GM21526 (cell line): Measurements from ENCODE around the gene GOLT1B.

ENCODE experiments used
- ATAC-seq: cut with Tn5 transposase; IDR thresholded peaks from one replicate; pipeline ENCODE4 v1.9.1; 2021; ENCODE audit warnings: moderate library complexity; ENCODE audit not compliant: unreplicated experiment, low FRiP score

GOLT1B gene

DNA sequence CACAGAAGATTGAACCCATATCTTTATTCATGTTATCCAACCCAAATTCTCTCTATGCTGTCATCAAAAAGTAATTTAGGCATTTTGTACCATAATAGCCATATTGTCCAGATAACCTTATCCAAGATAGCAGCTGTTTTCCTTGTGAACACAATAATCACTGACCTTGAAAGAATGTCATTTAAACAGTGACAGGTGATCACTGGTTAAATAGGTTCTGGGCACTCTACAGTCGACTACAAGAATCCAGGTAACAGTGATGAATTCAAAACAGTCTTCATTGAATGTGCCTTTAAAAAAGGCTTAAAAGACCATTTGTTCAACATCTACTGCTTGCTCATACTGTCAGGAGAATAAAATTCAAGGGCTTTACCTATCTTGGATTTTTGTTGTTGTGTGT lies 20.0 kb downstream of the GOLT1B start:
- ATAC-seq: no peak

DNA sequence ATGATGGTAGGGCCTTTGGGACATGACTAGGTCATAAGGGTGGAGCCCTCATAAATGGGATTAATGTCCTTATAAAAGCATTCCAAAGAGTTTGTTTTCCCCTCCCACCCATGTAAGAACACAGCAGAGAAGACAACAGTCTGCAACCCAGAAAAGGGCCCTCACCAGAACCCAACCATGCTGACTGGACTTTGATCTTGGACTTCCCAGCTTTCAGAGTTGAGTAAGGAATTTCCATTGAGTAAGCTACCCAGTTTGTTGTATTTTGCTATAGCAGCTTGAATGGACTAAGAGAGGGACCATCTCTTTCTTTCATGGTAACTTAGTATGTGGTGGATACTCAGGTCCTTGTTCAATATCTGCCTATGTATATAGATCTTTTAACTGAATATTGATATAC lies 21.6 kb downstream of the GOLT1B start:
- ATAC-seq: no peak

DNA sequence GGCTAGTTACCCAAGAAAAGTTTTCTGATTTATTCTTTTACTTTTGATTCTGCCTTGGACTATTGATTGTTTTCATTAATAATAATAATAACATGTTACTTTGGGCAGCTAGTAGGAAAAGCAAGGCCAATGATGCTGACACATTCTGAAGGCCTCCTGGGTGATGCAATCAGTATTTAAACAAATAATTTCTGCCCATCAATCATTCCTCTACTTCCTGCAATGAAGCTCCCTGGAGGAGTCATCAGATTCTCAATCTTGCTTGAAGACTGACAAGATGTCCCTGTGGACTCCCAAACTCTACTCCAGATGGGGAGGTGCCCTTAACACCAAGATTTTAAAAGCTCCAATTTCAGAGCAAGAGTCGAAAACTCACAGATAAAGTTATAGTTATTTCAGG lies 24.5 kb downstream of the GOLT1B start, which contains the start of gene SPX:
Gene SPX, plus strand, starts transcription at position 244 of the 400 bp plus-strand sequence. CDS start 177 bp downstream, outside the sequence.
- no peak for ATAC-seq

DNA sequence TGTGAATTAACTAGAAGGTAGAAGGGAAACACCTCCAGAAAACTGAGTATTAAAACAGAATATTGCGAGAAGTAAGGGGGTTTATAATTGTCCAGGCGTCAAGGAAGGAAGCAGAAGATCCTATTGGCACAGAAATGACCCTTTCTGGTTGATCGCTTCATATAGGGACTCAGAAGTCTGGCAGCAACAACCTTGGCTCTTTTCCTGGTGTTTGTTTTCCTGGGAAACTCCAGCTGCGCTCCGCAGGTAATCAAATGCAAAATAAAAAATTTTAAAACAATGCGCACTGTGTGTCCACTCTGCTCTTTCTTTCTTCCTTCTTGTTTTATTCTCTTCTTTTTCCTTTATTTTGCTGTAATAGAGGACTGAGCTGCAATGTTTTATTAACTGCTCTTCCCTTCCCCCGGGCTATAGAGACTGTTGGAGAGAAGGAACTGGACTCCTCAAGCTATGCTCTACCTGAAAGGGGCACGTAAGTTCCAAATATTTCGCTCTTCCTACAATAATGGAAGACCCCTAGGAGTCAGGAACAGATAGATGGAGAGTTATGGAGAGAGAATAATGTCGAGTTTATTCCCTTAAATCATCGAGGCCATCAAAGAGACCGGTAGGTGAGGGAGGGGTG lies 25.2 kb downstream of the GOLT1B start:
- no peak for ATAC-seq

DNA sequence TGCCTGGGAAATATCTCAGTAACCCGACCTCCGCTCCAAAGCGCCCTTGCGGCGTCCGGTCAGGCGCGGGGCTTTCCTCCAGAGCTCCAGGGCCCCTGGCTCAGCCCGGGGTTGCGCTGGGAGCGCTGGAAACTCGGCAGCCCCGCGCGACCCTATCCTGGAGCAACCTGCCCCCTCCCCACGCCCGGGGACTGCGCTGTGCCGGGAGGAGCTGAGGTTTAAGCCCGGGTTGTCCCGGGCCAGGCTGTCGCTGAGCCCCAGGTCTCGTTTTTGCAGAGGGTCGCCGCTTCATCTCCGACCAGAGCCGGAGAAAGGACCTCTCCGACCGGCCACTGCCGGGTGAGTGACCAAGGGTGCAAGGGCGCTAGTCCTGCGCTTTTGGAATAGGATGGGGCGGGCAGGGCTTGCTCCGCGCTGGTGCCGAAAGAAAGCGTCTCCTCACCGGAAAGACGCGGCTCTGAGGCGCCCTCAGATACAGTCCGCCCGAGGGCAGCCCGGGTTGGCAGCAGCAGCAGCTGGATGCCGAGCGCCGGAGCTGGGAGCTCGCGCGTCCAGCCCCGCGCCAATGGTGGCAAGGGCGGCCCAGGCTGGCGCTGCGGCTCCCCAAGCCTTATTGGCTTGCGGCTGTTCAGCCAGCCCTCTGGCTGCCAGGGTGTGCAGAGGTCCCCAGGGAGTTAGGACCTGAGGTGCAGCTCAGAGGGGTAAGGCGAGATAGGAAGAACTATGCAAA lies 26.0 kb downstream of the GOLT1B start:
- peak; percentile 90 for ATAC-seq

DNA sequence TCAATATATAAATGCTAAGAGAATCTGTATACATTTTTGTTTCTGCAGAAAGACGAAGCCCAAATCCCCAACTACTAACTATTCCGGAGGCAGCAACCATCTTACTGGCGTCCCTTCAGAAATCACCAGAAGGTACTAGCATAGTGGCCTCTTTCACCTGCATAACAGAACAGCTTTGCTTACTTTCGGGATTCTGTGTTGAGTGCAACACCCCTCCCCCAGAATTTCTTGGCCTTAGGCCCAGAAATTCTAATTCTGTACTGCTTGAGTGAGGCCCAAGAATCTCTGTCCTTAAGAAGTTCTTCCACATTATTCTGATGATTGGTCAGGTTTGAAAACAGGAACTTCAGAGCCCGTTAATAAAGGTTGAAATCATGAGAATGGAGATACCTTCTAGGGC lies 27.4 kb downstream of the GOLT1B start:
- ATAC-seq: no peak

DNA sequence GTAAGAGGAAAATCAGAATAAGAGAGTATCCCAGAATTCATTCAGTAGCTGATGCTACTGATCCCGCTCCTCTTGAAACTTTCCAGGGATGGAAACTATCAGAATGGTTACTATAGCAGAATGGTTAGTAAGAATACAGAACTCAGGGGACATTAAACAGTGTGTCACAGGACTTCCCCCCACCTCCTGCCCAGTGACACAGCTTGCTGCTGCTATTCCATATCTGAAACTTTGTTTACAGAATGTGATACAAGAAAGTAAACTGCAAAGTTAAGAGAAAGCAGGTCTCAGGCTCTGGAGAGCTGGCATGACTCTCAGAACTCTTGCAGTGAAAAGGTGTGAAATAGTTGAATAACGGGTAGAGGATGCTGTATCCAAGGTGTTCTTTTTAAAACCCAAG lies 27.9 kb downstream of the GOLT1B start:
- no peak for ATAC-seq

DNA sequence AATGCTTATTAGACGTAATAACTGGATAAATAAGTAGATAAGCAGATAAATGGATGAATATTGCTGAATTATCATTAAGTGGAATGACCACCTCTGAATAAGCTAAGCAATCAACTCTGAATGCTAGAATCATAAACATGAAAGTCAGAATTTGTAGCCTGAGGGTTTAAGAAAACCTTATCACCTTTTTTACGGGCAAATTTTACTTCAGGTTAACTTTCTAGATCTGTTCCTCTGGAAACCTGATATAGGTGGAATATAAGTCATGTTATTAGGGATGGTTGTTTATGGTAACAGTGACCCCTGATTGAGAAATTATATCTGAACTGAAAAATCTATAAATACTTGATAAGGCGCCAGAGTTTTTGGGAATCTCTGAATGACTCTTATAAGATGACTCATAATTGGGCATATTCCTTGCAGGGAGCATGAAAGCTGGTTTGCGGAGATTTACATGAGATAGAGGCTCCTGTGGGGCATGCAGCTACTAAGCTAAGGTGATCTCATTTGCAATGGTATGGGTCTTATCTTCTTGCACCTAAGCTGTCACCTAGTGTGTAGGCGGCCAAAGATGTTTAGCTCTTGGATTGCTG lies 36.6 kb downstream of the GOLT1B start:
- no peak for ATAC-seq

DNA sequence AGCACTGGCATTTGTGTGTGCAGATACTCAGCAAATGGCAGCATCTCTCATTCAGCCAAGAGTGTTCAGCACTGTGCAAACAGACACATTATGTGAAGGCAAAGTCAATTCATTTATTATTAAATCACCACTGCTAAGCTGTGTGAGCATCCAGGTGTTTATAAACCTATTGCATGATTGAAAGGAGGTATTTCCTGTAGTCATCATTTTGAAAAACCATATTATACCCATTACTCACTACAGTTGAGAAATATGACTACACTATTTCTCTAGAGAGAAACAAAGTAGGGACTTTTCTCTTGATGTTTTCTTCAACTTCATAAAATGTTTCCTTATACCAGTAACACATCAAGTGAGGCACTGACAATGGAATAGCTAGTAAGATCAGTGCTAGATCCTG lies 38.2 kb downstream of the GOLT1B start:
- ATAC-seq: no peak

DNA sequence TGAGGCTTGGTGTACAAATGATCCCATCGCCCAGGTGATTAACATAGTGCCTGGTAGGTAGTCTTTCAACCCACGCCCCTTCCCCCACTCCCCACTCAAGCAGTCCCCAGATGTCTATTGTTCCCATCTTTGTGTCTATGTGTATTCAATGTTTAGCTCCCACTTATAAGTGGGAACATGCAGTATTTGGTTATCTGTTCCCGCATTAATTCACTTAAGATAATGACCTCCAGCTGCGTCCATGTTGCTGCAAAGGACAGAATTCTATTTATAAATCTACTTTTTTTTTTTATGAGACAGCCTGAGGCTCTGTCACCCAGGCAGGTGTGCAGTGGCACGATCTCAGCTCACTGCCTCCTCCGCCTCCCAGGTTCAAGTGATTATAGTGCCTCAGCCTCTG lies 40.2 kb downstream of the GOLT1B start:
- no peak for ATAC-seq

DNA sequence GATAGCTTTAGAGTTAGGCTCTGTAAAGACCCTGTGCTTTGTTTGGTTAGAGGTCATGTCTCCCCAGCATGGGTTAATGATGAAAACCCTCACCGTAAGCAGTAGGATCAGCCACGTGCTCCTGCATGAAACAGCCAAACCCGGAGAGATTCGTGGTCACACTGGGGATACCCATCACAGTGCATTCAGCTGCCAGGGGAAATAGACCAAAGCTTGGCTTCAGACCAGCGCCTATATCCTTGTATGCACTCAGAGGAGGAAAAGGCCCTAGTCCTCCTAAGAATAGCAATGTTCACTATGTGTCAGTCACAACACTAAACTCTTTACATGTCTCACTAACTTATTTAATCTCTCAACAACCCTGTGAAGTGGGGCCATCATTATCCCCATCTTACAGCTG lies 40.8 kb downstream of the GOLT1B start:
- ATAC-seq: no peak

DNA sequence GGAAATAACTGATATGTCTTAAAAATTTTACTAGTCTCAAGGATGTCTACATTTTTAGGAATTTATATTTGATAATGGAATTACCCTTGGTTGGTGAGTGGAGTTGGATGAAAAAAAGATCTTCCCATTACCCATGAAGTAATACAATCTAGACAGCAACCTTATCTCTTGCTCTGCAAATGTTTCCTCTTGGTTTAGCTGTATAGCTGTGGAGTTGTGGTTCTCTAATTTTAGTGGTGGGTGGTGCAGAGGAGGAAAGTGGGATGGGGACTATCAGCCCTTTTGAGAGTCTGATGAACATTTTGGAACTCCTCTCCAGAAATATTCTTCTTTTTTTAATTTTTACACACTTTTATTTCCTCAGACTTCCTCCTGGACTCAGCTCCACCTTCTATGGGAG lies 41.6 kb downstream of the GOLT1B start:
- no peak for ATAC-seq

DNA sequence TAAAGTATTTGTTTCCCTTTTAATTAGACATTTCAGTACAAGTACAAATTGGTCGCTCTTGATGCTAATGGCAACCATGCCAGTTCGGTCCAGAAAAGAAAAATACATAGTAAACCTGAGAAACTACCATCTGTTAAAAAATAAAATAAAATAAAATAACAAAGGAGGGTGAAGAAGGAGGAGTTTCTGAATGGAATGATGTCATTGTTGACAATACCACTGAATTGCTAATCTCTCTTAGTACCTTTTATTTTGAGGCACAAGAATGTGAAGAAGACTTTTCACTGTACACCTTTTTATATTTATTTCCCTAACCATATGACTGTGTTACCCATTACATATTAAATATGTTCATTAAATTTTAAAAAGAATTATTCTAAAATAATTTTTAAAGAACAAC lies 44.0 kb downstream of the GOLT1B start:
- ATAC-seq: no peak

DNA sequence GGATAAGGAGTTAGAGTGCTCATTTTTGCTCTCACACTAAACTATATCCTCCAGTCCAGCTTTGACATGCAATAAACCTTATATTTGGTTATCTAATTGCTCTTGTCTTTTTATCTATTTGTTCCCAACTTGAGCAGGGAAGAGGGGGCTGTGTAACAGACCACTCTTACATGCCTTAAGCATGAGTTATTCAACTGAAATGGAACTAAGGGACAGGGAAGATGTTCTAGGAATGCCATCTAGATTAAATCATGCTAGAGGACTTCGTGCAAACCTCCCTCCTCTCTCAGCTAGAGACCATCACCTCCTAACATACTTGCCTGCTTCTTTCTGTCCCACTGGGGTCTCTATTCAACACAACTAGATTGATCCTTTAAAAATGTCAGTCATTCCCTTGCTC lies 45.1 kb downstream of the GOLT1B start:
- no peak for ATAC-seq

DNA sequence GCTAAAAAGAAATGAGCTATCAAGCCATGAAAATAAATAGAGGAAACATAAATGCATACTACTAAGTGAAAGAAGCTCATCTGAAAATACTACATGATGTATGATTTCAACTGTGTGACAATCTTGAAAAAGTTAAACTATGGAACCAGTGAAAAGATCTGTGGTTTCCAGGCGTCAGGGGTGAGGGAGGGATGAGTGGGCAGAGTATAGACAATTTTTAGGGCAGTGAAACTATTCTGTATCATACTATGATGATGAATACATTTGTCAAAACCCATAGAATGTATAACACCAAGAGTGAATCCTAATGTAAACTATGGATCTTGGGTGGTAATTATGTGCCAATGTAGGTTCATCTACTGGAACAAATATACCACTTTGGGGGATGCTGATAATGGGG lies 45.8 kb downstream of the GOLT1B start:
- no peak for ATAC-seq

DNA sequence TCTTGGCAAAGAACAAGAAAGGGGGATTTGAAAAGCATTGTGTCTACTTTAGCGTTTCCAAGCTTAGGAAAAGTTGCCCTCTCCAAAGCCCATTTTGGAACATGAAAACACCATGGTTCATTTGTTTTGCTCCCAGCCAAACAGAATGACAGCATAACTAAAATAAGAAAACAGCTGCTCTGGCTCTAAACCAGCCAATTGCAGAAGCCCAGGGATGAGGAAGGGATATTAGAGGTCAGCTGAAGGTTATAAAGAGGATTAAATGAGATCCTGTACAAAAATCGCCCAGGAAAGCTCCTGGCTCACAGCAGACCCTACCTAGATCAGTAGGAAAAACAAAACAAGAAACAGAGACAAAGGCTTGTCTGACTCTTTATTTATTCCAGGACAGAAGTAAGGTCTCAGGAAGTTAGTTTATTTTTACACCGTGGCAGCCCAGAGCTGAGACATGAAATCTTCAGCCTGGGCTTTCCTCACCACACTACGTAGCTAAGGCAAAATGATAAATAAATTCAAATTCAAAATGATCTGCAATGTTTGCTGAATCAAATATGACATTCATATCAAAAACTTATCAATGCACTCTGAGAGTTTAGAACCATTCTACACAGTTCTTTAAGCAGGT lies 50.4 kb downstream of the GOLT1B start:
- no peak for ATAC-seq

DNA sequence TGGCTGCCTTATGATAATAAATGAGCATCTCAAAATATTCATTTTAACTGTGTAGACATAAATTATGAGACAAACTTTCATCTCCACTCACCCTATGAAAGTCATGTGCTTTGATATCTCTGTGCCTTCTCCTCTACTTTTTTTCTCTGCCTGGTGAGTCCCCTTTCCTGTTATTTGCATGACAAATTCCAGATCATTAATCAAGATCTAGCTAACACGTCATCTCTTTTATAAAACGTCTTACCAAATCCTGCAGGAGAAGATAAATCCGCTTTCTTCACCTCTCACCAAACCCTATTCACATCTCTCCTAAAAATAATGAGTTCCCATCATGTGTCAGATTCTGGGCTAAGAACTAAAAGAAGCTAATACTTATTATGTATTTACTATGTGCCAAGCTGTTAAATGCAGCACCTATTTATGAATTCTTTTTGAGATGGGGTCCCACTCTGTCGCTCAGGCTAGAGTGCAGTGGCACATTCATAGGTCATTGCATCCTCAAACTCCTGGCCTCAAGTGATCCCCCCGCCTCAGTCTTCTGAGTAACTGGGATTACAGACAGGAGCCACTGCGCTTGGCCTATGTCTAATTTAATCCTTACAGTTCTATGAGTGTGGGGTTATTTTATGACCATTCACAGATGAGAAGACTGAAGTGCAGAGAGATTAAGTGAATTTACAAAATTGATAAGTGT lies 51.2 kb downstream of the GOLT1B start:
- ATAC-seq: no peak

DNA sequence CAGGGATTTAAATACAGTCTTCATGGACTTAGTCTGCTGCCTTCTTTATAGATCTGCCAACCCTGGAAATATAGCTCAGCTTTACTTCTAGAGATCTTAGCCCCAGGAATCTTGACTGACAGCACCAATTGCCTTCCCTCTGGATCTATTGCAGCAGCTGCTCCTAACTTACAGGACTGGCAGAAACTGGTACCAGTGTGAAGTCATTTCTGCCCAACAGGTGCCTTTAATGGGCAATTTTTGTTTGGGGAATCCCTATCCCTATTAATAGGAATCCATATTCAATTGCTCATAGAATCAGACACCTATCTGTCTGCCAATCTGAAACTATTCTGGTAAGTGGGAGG lies 51.7 kb downstream of the GOLT1B start:
- ATAC-seq: no peak

DNA sequence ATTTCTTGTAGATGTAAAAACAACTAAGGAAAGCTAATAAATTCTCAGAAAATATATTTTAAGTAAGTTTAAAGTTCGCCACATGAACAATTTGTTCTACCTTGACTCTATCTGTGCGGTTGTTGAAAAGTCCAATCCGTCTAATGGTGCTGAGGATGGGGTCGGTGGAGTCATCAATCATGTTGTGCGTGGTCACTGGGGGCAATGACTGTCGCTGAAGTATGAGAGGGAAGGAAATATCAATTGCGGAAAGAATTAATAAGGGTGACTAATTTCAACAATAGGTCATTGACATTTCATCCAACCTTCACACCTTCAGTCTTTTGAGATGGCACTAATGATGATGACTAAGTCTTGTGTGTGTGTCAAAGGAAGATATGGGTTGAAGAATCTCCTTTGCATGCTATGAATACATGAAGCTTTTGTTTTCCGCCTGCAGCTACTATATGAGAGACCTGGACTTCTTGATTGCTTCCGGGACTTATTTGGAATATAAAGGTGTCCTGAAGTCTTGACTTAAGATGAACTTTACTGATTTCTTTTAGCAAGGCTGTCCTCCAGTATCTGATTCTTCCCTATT lies 56.6 kb downstream of the GOLT1B start:
- no peak for ATAC-seq

DNA sequence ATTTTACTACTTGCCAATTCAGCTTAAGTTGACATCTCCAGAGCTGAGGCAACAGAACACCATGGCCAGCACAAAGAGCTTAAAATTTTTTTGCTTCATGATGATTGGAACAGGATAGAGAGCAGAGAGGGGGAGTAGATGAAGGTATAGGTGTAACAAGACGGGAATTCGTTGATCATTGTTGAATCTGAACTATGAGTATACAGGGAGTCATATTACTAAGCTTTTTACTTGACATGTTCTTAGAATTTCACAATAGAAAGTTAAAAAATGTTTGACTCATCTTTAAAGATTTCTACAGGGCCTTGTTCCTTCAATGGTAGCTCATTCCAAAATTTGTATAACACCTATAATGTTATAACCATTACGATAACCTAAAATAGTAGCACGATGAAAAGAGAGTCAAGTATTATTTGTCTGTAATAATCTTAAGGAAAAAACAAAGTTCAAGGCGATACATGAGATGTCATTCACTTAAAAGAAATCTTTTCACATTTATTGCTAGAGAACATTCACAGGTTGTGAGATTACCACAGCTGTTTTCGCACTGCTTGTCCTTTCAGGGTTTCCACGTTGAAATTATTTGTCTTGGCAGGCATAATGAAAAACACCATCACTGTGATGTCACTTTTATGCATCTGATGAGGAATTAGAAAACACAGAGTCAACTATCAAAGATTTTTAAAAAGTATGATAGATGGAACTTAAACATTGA lies 58.4 kb downstream of the GOLT1B start:
- ATAC-seq: no peak
